ENCODE data around the gene KIAA1328.

KIAA1328 gene

DNA sequence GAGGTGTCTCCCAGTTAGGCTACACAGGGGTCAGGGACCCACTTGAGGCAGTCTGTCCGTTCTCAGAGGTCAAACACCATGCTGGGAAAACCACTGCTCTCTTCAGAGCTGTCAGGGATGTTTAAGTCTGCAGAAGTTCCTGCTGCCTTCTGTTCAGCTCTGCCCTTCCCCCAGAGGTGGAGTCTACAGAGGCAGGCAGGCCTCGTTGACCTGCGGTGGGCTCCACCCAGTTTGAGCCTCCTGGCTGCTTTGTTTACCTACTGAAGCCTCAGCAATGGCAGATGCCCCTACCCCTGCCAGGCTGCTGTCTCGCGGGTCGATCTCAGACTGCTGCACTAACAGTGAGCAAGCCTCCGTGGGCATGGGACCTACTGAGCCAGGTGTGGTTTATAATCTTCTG lies 390.3 kb downstream of the KIAA1328 start:
- no peak for DNase-seq (ENCODE audit: low read depth)

DNA sequence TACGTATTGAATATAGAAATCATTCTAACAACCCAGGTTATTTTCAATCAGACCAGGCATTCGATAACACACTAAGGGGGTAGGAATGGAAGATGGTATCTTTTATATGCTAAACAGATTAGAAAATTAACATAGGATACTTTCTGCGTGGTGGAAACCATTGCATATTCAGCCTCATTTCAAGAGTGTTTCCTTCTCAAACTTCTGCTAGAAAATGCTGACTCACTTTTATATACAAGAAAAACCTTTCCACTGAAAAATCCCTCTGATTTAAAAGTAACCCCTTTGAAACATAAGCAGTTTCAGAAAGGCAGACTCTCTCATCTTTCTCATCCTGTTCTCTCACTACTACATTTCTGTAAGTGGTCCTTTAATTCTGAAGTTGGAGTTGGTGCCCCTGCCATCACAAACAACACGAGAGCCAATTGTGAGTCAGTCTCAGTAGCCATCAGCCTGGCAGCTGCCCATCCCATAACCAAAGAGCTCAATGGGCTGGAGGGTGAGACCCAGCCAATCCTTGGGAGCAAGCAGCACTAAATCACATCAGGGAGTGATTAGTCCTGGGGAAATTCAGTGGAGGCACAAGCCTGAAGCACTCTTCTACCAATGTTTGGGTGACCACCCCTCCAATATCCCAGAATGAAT lies 393.5 kb downstream of the KIAA1328 start:
- no peak for DNase-seq (ENCODE audit: low read depth)

- DNase-seq (ENCODE audit: low read depth): no peak
Observed at GRCh38 chr18:37222999-37223378, 394.1 kb downstream of the KIAA1328 start.

GRCh38 chr18:37225279-37225678 lies 396.4 kb downstream of the KIAA1328 start:
- DNase-seq (ENCODE audit: low read depth): no peak

GRCh38 chr18:37230768-37231167 lies 401.8 kb downstream of the KIAA1328 start:
- no peak for DNase-seq (ENCODE audit: low read depth)

GRCh38 chr18:37231251-37231650 lies 402.3 kb downstream of the KIAA1328 start:
- DNase-seq (ENCODE audit: low read depth): no peak

- DNase-seq (ENCODE audit: low read depth): no peak
Observed at GRCh38 chr18:37235583-37235982, 406.7 kb downstream of the KIAA1328 start.

- DNase-seq (ENCODE audit: low read depth): no peak
Observed at GRCh38 chr18:37238282-37239108, 409.6 kb downstream of the KIAA1328 start.

GRCh38 chr18:37242091-37242490 lies 413.2 kb downstream of the KIAA1328 start:
- DNase-seq (ENCODE audit: low read depth): no peak

GRCh38 chr18:37242826-37243560 lies 414.1 kb downstream of the KIAA1328 start:
- DNase-seq (ENCODE audit: low read depth): no peak

GRCh38 chr18:37243741-37244140 lies 414.8 kb downstream of the KIAA1328 start:
- DNase-seq (ENCODE audit: low read depth): no peak

GRCh38 chr18:37244618-37245017 lies 415.7 kb downstream of the KIAA1328 start:
- DNase-seq (ENCODE audit: low read depth): no peak

DNA sequence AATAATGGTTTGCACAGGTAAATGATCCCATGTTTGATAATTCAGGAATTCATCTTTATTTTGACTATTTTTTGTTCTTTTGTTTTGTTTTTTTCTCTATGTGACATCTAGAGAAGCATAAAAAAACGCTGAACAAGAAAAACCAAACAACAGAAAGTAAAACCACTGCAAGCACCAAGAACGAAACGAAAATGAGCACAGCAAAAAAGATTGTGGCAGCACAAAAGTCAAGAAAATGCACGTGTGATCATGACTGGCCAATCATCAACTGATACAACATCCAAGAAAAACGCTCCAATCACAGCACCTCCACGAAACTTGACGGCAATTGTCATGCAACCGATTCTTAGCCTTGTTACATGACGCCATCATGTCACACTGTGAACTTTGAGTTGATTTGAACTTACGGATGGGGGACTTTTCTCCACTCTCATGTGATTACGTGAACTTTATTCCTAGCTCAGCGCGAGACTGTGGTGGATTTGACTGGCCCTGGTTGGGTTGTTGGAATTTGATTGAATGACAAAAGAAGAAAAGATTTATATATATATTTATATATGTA lies 417.9 kb downstream of the KIAA1328 start:
- DNase-seq (ENCODE audit: low read depth): no peak

DNA sequence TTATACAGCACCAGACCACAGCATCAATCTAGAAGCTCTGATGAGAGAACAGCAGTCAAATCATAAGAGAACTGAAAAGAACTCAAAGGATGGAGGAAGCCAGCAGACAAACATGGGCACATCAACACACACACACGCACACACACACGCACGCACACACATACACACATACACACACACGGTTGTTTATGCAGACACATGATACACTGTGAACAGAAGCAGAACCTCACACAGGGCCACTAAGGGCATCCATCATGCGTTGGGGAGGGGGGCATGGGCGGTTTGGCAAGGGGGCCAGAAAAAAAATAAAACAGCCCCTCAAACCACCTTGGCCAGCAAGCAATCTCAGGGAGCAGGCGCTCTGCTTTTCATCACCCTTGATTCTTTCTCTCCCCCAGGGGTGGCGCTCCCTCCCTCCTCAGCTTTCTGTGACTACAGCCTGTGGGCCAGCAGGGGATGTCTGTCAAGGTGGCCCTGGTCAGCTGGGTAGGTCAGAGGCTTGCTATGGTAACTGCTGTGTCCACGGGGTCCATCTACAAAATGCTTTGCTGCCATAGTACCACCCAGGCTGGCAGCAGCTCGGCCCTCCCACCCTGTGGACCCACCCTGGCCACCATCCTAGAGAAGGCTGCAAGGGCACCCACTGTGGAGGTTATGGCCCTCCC lies 418.7 kb downstream of the KIAA1328 start:
- DNase-seq (ENCODE audit: low read depth): no peak

DNA sequence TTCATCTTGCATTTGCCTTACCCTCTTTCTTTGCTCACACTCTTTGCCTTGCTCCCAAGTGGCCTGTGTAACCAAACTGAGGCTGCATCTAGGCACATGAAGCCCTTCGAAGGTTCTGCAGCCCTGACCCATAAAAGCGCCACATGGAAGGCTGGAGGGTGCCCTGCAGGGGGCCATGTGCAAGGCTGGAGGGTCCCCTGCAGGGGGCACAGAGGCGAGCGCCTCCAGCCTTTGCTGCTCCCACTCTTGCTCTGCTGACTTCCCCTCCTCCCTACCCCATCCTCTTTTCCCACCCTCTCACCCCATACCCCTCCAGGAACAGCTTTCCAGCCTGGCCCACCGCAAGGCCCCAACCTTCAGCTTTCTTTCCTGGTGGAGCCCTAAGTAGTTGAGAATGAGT lies 419.4 kb downstream of the KIAA1328 start:
- DNase-seq (ENCODE audit: low read depth): no peak

DNA sequence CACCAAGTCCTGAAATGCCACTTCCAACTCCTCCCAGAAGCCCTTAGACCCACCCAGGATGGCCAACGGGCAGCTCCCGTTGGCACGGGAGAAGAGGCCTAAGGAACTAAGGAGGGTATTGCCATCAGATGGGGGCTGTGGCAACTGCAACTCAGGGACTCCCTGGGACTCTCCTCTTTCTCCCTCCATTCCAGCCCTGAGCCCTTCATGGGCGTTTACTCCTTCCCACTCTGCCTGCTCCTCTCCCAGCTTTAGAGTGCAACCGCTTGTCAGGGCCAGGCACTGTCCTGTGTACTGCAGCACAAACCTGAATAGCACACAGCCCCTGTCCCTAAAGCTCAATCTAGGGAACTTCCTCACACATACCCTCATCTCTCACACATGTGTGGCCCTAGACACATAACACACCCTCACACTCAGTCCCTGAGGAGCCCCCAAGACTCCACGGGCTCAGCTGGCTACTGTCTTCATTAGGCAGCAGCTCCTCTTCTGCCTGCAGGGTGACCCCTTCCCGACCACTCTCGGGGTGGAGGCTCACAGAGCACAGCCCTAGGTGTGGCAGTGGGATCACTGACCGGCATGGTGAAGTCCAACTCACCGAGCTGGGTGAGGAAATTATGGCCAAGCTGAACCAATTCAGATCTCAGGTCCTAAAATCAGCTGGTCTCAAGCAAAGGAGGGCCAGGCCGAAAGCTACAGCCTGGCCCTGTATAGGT lies 420.4 kb downstream of the KIAA1328 start:
- DNase-seq (ENCODE audit: low read depth): no peak

- DNase-seq (ENCODE audit: low read depth): no peak
Observed at GRCh38 chr18:37249895-37250618, 421.1 kb downstream of the KIAA1328 start.

GRCh38 chr18:37251679-37252078 lies 422.8 kb downstream of the KIAA1328 start:
- DNase-seq (ENCODE audit: low read depth): no peak

- no peak for DNase-seq (ENCODE audit: low read depth)
Observed at GRCh38 chr18:37252342-37252741, 423.4 kb downstream of the KIAA1328 start.

GRCh38 chr18:37252854-37253393 lies 424.0 kb downstream of the KIAA1328 start:
- DNase-seq (ENCODE audit: low read depth): no peak
